IPS-11a (cell line): ENCODE data around the gene CNTNAP5.

Experiments
- H3K4me3 ChIP-seq: one replicate; pipeline ENCODE4 v1.5.1; 2013; ENCODE audit warnings: low read depth, low read length, control low read depth

The CNTNAP5 gene

DNA sequence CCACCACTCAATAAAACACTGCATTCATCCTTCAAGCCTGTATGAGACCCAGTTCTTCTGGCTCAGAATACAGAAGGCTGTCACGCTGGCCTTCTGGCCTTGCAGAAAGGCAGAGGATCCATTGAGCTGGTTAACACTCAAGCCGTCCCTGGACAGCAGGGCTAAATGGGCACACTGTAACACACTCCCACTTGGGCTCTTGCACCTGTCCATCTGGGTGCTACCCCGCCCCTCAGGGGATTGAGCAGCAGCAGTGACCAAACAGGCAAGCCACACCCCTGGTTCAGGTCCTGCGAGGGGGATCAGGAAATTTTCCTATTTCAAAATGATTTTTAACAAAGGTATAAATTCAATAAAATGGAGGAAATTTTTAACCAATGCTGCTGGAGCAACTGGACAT is 936.0 kb downstream of the CNTNAP5 start:
- H3K4me3 ChIP-seq, result no peak overlapping the region
